MG63 (cell line): ENCODE measurements around the gene FOXO6. TPM values are rescaled to one million over a fixed set of nuclear protein-coding genes. Genes with fewer than 3 reads are reported as not detected.

Source experiments
- DNase-seq: peaks from one replicate; pipeline ENCODE4 v3.0.0-alpha.2; 2020
- H3K27me3 ChIP-seq: fragments of 250-450 bp; sonication (Bioruptor Pico); 2 replicates; pipeline ENCODE4 v1.5.1; 2020; ENCODE audit warnings: mild to moderate bottlenecking, moderate library complexity
- H3K36me3 ChIP-seq: fragments of 250-450 bp; sonication (Bioruptor Pico); 2 replicates; pipeline ENCODE4 v1.5.1; 2020; ENCODE audit warnings: mild to moderate bottlenecking, moderate library complexity
- H3K4me3 ChIP-seq: fragments of 250-450 bp; sonication (Bioruptor Pico); 2 replicates; pipeline ENCODE4 v1.5.1; 2020; ENCODE audit warnings: mild to moderate bottlenecking, moderate library complexity
- H3K9me3 ChIP-seq: fragments of 250-450 bp; sonication (Bioruptor Pico); 2 replicates; pipeline ENCODE4 v1.5.1; 2020; ENCODE audit warnings: mild to moderate bottlenecking, moderate library complexity
- total RNA-seq: library from RNA; depleted of rRNA; stranded (reverse); fragments of >200 nt; shearing (Covaris generic); gene quantifications from 2 replicates; pipeline ENCODE4 v1.2.3, GENCODE V29; 2014; ENCODE audit warnings: low replicate concordance

The FOXO6 gene
- total RNA-seq, 1 experiment from 2014 or later = not detected

DNA sequence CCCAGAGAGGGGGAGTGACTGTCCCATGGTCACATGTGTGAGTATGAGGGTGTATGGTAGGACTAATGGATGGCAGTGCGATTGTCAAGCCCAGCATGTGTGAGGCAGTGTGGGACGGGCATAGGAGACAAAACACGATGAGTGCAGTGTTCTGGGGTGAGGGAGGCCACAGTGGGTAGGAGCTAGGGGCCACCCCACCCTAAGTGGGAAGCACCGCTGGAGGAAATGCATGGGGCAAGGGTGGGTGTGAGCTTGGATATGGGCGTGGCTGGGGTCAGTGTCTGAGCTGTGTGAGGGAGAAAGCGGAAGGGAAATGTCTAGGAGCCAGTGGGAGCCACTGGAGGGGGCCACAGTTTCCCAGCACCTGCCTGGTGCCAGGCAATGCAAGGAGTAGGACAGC lies 56.5 kb downstream of the FOXO6 start:
- no peaks in the 10 kb centered on the region for H3K27me3 ChIP-seq
- no peaks in the 10 kb centered on the region for H3K9me3 ChIP-seq
- DNase-seq = no peak
- no peak overlapping the region for H3K4me3 ChIP-seq
- no peaks in the 10 kb centered on the region for H3K36me3 ChIP-seq

GRCh38 chr1:41418857-41419583 lies 57.8 kb downstream of the FOXO6 start:
- Histone ChIP-seq H3K36me3 (no peaks in the 10 kb centered on the region), H3K9me3 (no peaks in the 10 kb centered on the region), H3K27me3 (no peaks in the 10 kb centered on the region), H3K4me3 (no peak overlapping the region)
- peak; percentile 97 for DNase-seq

GRCh38 chr1:41419584-41420295 lies 58.5 kb downstream of the FOXO6 start:
- DNase-seq = no peak
- Histone ChIP-seq H3K36me3 (no peaks in the 10 kb centered on the region), H3K4me3 (no peak overlapping the region), H3K27me3 (no peaks in the 10 kb centered on the region), H3K9me3 (no peaks in the 10 kb centered on the region)

GRCh38 chr1:41420351-41420750 lies 59.1 kb downstream of the FOXO6 start:
- H3K36me3 ChIP-seq = no peaks in the 10 kb centered on the region

DNA sequence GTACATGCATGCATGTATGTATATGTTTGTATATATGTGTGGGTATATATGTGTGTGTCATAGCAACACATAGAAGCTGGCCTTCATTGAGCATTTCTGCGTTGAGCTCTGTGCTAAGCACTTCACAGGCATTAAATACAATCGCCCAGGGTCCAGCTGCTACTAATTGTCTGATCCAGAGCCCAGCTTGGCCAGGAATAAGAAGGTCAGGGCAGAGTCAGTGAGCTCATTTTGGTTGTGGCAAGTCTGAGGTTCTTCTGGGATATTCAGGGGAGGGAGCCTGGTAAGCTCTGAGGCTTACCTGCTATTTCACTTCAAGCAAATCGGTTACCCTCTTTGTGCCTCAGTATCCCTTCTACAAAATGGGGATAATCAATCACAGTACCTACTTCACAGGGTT lies 59.6 kb downstream of the FOXO6 start:
- no peaks in the 10 kb centered on the region for H3K36me3 ChIP-seq
- no peaks in the 10 kb centered on the region for H3K27me3 ChIP-seq
- DNase-seq = peak; percentile 47
- no peaks in the 10 kb centered on the region for H3K9me3 ChIP-seq
- no peak overlapping the region for H3K4me3 ChIP-seq

More at GRCh38 chr1:41420351-41420750, 59.1 kb downstream of the FOXO6 start:
- no peaks in the 10 kb centered on the region for H3K27me3 ChIP-seq
- H3K9me3 ChIP-seq = no peaks in the 10 kb centered on the region
- no peak for DNase-seq
- no peak overlapping the region for H3K4me3 ChIP-seq

GRCh38 chr1:41422306-41422705 lies 61.1 kb downstream of the FOXO6 start:
- DNase-seq = no peak
- Histone ChIP-seq H3K9me3 (no peaks in the 10 kb centered on the region), H3K4me3 (no peak overlapping the region), H3K27me3 (no peaks in the 10 kb centered on the region), H3K36me3 (no peaks in the 10 kb centered on the region)

DNA sequence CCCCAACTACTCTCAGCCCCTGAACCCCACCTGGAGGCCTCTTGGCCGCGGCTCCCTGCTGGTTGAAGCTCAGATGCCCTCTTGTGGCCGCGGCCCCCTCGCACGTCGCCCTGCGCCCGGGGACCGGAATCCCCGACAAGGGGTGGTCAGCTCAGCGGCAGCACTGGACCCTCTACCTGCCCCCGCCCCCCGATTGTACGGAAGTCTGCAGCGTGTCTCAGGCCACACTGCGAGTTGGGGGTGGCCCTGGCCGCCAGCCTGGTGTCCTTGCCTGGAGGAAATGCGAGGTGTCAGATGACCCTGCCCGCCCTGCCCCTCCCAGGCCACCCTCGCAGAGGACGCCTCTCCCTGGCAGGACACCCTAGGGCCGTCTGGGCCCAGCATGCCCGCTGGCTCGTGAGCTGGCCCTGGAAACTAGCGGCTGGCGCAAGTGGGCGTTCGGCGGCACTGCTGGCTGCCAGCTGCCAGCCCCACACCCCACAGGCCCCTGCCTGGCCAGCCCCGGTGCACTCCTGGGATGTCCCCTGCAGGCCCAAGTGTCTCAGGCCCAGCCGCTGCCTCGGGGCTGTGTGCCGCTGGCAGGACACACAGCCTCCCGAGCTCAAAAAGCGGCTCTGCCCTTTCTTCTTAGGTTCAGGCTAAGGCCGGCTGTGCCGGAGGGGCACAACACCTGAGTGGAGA lies 62.4 kb downstream of the FOXO6 start:
- H3K9me3 ChIP-seq = no peaks in the 10 kb centered on the region
- no peaks in the 10 kb centered on the region for H3K27me3 ChIP-seq
- no peaks in the 10 kb centered on the region for H3K36me3 ChIP-seq
- DNase-seq = no peak
- H3K4me3 ChIP-seq = no peak overlapping the region

DNA sequence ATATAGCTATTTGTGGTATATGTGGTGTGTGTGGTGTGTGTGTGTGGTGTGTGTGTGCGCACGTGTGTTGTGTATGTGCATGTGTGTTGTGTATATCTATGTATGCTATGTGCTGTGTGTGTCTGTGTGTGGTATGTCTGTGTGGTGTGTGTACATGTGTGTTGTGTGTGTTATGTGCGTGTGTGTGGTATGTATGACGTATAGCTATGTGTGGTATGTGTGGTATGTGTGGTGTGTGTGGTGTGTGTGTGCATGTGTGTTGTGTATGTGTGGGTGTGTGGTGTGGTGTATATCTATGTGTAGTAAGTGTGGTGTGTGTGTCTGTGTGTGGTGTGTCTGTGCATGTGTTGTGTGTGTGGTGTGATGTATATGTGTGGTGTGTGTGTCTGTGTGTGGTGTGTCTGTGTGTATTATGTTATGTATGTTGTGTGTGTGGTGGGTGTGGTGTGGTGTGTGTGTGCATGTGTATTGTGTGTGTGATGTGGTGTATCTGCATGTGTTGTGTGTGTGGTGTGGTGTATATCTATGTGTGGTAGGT lies 63.4 kb downstream of the FOXO6 start:
- Histone ChIP-seq H3K27me3 (no peaks in the 10 kb centered on the region), H3K9me3 (no peaks in the 10 kb centered on the region), H3K4me3 (no peak overlapping the region), H3K36me3 (no peaks in the 10 kb centered on the region)
- no peak for DNase-seq

- DNase-seq = no peak
- Histone ChIP-seq H3K9me3 (no peaks in the 10 kb centered on the region), H3K36me3 (no peaks in the 10 kb centered on the region), H3K4me3 (no peak overlapping the region), H3K27me3 (no peaks in the 10 kb centered on the region)
These were observed 64.1 kb downstream of the FOXO6 start for GRCh38 chr1:41425369-41425768.

- Histone ChIP-seq H3K9me3 (no peaks in the 10 kb centered on the region), H3K4me3 (no peak overlapping the region), H3K36me3 (no peaks in the 10 kb centered on the region), H3K27me3 (no peaks in the 10 kb centered on the region)
- no peak for DNase-seq
These were observed 65.1 kb downstream of the FOXO6 start for GRCh38 chr1:41426201-41426890.

GRCh38 chr1:41427122-41427913 lies 66.1 kb downstream of the FOXO6 start:
- Histone ChIP-seq H3K27me3 (no peaks in the 10 kb centered on the region), H3K4me3 (no peak overlapping the region), H3K9me3 (no peaks in the 10 kb centered on the region), H3K36me3 (no peaks in the 10 kb centered on the region)
- no peak for DNase-seq

GRCh38 chr1:41427916-41428737 lies 66.9 kb downstream of the FOXO6 start:
- Histone ChIP-seq H3K9me3 (no peaks in the 10 kb centered on the region), H3K27me3 (no peaks in the 10 kb centered on the region), H3K36me3 (no peaks in the 10 kb centered on the region), H3K4me3 (no peak overlapping the region)
- no peak for DNase-seq

DNA sequence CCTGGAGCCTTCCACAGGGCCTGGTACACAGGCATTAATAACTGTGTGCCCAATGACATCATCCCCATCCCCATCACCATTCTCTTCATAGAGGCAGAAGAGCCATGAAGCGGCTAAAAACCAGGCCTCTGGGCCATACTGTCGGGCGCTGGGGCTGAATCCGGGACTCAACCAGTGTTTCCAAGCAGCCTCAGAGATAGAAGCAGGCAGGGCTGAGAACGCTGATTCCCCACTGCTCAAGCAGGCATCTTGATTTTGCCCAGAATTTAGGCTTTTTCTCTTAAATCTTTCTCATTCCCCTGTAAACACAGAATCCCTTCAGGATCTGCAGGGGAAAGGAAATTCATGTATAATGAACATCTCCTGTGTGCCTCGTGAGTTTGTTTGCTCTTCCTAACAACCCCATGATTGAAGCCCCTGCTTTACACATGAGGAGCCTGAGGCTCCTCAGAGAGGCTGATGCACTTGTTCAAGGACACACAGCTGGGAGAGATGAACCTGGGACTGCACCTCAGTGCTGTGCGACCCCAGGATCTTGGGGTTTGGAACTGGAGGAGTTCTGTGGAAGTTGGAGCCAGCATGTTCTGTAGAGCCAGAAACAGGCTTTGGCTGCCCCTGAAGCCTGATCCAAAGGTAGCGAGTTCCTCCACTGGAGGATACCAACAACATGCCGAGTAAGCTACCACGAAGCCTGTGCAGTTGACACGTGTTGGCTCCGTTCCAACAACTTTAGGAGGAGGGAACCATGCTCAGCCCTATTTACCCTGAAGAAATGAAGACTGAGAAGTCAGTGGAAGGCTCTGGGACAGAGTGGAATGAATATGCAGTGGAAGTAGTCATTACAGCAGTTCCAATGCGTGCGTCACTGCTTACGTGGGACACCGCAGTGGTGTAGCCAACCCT lies 67.8 kb downstream of the FOXO6 start:
- no peak for DNase-seq
- H3K36me3 ChIP-seq = no peaks in the 10 kb centered on the region
- no peaks in the 10 kb centered on the region for H3K27me3 ChIP-seq
- H3K4me3 ChIP-seq = no peak overlapping the region
- no peaks in the 10 kb centered on the region for H3K9me3 ChIP-seq

DNA sequence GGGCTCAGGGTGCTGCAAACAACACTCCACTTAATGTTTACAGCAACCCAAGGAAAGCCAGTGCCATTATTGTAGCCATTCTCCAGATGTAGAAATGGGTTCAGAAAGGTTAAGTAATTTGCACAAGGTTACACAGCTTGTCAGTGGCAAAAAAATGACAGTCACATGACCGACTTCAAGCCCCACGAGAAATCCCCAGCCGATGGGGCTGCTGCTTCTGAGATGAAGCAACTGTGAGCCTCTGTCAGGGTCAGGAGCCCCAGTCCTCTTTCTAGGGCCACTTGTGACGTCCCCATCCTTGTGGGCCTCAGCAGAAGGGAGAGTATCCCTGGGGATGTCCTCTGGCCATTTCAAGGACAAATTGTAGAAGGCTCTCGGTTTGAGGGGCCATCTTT lies 68.4 kb downstream of the FOXO6 start:
- Histone ChIP-seq H3K36me3 (no peaks in the 10 kb centered on the region), H3K4me3 (no peak overlapping the region), H3K9me3 (no peaks in the 10 kb centered on the region), H3K27me3 (no peaks in the 10 kb centered on the region)
- no peak for DNase-seq

- Histone ChIP-seq H3K27me3 (no peaks in the 10 kb centered on the region), H3K9me3 (no peaks in the 10 kb centered on the region), H3K4me3 (no peak overlapping the region), H3K36me3 (no peaks in the 10 kb centered on the region)
- DNase-seq = no peak
These were observed 68.8 kb downstream of the FOXO6 start for GRCh38 chr1:41430069-41430468.
